ENCODE results near the gene KLRK1. TPM values are rescaled to one million over a fixed set of nuclear protein-coding genes. Genes with fewer than 3 reads are reported as not detected.

KLRK1 gene
- not detected in 2 replicates for total RNA-seq

GRCh38 chr12:10389904-10390303, at the start of gene KLRK1:
Gene KLRK1, minus strand, starts transcription at chr12:10390041. Its CDS starts 1,231 bp downstream, at chr12:10388810.

GRCh38 chr12:10435816-10436215, 46.0 kb upstream of the KLRK1 start, which contains the start of gene KLRC2:
Gene KLRC2, minus strand, starts transcription at chr12:10436010. Its CDS starts 24 bp downstream, at chr12:10435986.

GRCh38 chr12:10420334-10420733, 30.5 kb upstream of the KLRK1 start, which contains the start of gene KLRC3:
Gene KLRC3, minus strand, starts transcription at chr12:10420595. Its CDS starts 45 bp downstream, at chr12:10420550.

GRCh38 chr12:10409392-10409791, 19.6 kb upstream of the KLRK1 start, which contains the start of gene KLRC4:
Gene KLRC4, minus strand, starts transcription at chr12:10409757. Its CDS starts 182 bp downstream, at chr12:10409575.

Other genes starting within 250 kb of the KLRK1 start
- under 0.01 and 1.4 TPM in 2 replicates for gene OLR1, start 217.9 kb downstream of the KLRK1 start, total RNA-seq
- gene TMEM52B, start 211.0 kb downstream of the KLRK1 start, total RNA-seq: 0.24 TPM in 1 of 2 replicates, not detected in the other
- gene GABARAPL1, start 177.2 kb downstream of the KLRK1 start, total RNA-seq: 23.9 and 24.1 TPM in 2 replicates
- under 0.01 and 0.24 TPM in 2 replicates for gene KLRD1, start 82.2 kb downstream of the KLRK1 start, total RNA-seq
- not detected in 2 replicates for gene KLRC4, start 19.7 kb upstream of the KLRK1 start, total RNA-seq
- not detected in 2 replicates for gene KLRC3, start 30.6 kb upstream of the KLRK1 start, total RNA-seq
- gene KLRC2, start 46.0 kb upstream of the KLRK1 start, total RNA-seq: not detected in 2 replicates
- gene KLRC1, start 63.3 kb upstream of the KLRK1 start, total RNA-seq: under 0.01 TPM in 1 of 2 replicates, not detected in the other
- gene EIF2S3B, start 115.8 kb upstream of the KLRK1 start, total RNA-seq: 0.72 and 1.1 TPM in 2 replicates
- 6.6 and 8.7 TPM in 2 replicates for gene MAGOHB, start 223.6 kb upstream of the KLRK1 start, total RNA-seq

Data from tracheal epithelial cell (primary cell).